Measurements from ENCODE around the gene BHLHE23. TPM values are rescaled to one million over a fixed set of nuclear protein-coding genes. Genes with fewer than 3 reads are reported as not detected.
A peak's percentile ranks its signal among the peaks of the same experiment; 100 is the strongest.

The BHLHE23 gene
- total RNA-seq, 4 donors from 2014 or later: not detected

GRCh38 chr20:63007360-63007645 is 539 bp upstream of the BHLHE23 start:
- intact Hi-C loops (cut with DNase I): loop anchor here (5.0 kb wide), 1 partner anchor 105 kb away; no protein-coding TSS in a partner anchor
- peaks cover 19 to 100% (median 70%) of the 10 kb centered on the region in 4 donors for H3K27me3 ChIP-seq
- peak overlapping the region in 2 of 4 donors; percentile 2 to 35 for H3K4me3 ChIP-seq

GRCh38 chr20:63005862-63006539 is 763 bp downstream of the BHLHE23 start:
- intact Hi-C loops (cut with DNase I): loop anchor here (5.0 kb wide), 1 partner anchor 104 kb away; no protein-coding TSS in a partner anchor
- no peaks in the 10 kb centered on the region for H3K36me3 ChIP-seq
- no peak for DNase-seq (ENCODE audit: extremely low spot score)
- peaks cover 19 to 100% (median 75%) of the 10 kb centered on the region in 4 donors for H3K27me3 ChIP-seq
- 3% methylated on average over 8 of the region's 90 CpGs for WGBS
- no peaks in the 10 kb centered on the region for H3K9me3 ChIP-seq
- TF ChIP-seq POLR2A (IDR thresholded peaks at IDR 0.05; ENCODE audit: low read depth) (no peak), POLR2AphosphoS5 (IDR thresholded peaks at IDR 0.05) (no peak), EP300 (IDR thresholded peaks at IDR 0.05) (no peak), CTCF (IDR thresholded peaks at IDR 0.05) (no peak)
- no peak overlapping the region for H3K27ac ChIP-seq (replicated peaks in 1 of 4)
- peak overlapping the region; percentile 2 to 35 (median 22) for H3K4me3 ChIP-seq
- peaks cover 20 to 57% (median 44%) of the 10 kb centered on the region in 4 donors for H3K4me1 ChIP-seq

More at GRCh38 chr20:63007360-63007645, 539 bp upstream of the BHLHE23 start:
- Histone ChIP-seq H3K36me3 (no peaks in the 10 kb centered on the region), H3K4me1 (peaks cover 20 to 57% (median 44%) of the 10 kb centered on the region in 4 donors), H3K27ac (replicated peaks in 1 of 4) (no peak overlapping the region), H3K9me3 (peaks cover 0 to under 1% (median 0%) of the 10 kb centered on the region in 4 donors)
- no peak for TF ChIP-seq CTCF (IDR thresholded peaks at IDR 0.05)
- TF ChIP-seq EP300 (IDR thresholded peaks at IDR 0.05): no peak
- TF ChIP-seq POLR2AphosphoS5 (IDR thresholded peaks at IDR 0.05): no peak
- no peak for TF ChIP-seq POLR2A (IDR thresholded peaks at IDR 0.05; ENCODE audit: low read depth)
- no CpG with 5 or more reads among the region's 24 CpGs for WGBS
- DNase-seq (ENCODE audit: extremely low spot score): no peak

GRCh38 chr20:63005365-63005861 is 1.4 kb downstream of the BHLHE23 start:
- Histone ChIP-seq H3K4me1 (peaks cover 20 to 56% (median 44%) of the 10 kb centered on the region in 4 donors), H3K4me3 (no peak overlapping the region), H3K36me3 (no peaks in the 10 kb centered on the region), H3K27ac (replicated peaks in 1 of 4) (no peak overlapping the region), H3K27me3 (peaks cover 19 to 100% (median 75%) of the 10 kb centered on the region in 4 donors), H3K9me3 (no peaks in the 10 kb centered on the region)
- no peak for DNase-seq (ENCODE audit: extremely low spot score)
- no peak for TF ChIP-seq POLR2AphosphoS5 (IDR thresholded peaks at IDR 0.05)
- TF ChIP-seq EP300 (IDR thresholded peaks at IDR 0.05): no peak
- no peak for TF ChIP-seq CTCF (IDR thresholded peaks at IDR 0.05)
- TF ChIP-seq POLR2A (IDR thresholded peaks at IDR 0.05; ENCODE audit: low read depth): no peak
- intact Hi-C loops (cut with DNase I): loop anchor here (5.0 kb wide), 1 partner anchor 103 kb away; no protein-coding TSS in a partner anchor
- 4% methylated on average over 21 of the region's 43 CpGs for WGBS

GRCh38 chr20:63004607-63005364 is 2.0 kb downstream of the BHLHE23 start:
- Histone ChIP-seq H3K36me3 (no peaks in the 10 kb centered on the region), H3K9me3 (no peaks in the 10 kb centered on the region), H3K27ac (replicated peaks in 1 of 4) (no peak overlapping the region), H3K4me1 (peaks cover 20 to 50% (median 44%) of the 10 kb centered on the region in 4 donors), H3K4me3 (no peak overlapping the region), H3K27me3 (peaks cover 18 to 100% (median 69%) of the 10 kb centered on the region in 4 donors)
- DNase-seq (ENCODE audit: extremely low spot score): no peak
- no peak for TF ChIP-seq POLR2A (IDR thresholded peaks at IDR 0.05; ENCODE audit: low read depth)
- no peak for TF ChIP-seq EP300 (IDR thresholded peaks at IDR 0.05)
- no peak for TF ChIP-seq POLR2AphosphoS5 (IDR thresholded peaks at IDR 0.05)
- no peak for TF ChIP-seq CTCF (IDR thresholded peaks at IDR 0.05)
- intact Hi-C loops (cut with DNase I): loop anchor here (5.0 kb wide), 1 partner anchor 102 kb away; no protein-coding TSS in a partner anchor
- WGBS: 8% methylated on average over 27 of the region's 53 CpGs
